HG02798 (cell line): ENCODE measurements around the gene TMED1.

Source experiments
- ATAC-seq: cut with Tn5 transposase; IDR thresholded peaks from one replicate; pipeline ENCODE4 v1.9.1; 2021; ENCODE audit warnings: mild to moderate bottlenecking; ENCODE audit not compliant: unreplicated experiment, poor library complexity

Gene TMED1

DNA sequence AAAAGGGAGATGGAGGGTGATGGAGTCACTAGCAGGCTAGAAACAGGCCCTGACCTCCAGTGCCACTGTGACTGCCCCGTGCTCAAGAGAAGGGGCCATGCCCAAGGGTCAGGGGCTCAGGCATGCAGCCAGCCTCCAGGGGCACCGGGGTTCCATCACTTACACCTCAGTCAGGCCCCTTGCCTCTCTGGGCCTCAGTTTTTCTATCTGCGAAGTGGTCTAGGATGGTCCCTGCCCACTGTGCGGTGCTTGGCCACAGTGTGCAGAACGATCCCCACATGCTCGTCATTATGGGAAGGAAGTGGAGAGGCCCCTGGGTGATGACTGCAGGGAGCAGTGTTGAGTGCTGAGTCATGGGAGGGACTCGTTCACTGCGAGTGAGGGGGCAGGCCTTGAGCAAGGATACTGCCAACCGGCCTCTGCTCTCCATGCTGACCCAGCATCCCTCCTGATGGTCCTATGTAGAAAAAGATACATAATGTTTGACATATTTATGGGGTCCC, 23.1 kb downstream of the TMED1 start:
- no peak for ATAC-seq

DNA sequence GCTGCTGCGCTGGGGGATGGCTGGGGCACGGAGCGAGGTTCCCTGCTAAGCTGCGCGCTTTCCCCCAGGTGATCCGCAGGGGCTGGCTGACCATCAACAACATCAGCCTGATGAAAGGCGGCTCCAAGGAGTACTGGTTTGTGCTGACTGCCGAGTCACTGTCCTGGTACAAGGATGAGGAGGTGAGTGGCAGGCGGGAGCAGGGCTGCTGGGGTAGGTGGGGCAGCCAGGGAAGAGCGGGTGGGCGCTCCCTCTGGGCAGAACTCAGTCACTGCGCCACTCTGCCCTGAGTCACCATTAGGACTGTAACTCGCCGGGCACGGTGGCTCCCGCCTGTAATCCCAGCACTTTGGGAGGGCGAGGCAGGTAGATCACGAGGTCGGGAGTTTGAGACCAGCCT, 23.8 kb downstream of the TMED1 start:
- ATAC-seq = no peak

DNA sequence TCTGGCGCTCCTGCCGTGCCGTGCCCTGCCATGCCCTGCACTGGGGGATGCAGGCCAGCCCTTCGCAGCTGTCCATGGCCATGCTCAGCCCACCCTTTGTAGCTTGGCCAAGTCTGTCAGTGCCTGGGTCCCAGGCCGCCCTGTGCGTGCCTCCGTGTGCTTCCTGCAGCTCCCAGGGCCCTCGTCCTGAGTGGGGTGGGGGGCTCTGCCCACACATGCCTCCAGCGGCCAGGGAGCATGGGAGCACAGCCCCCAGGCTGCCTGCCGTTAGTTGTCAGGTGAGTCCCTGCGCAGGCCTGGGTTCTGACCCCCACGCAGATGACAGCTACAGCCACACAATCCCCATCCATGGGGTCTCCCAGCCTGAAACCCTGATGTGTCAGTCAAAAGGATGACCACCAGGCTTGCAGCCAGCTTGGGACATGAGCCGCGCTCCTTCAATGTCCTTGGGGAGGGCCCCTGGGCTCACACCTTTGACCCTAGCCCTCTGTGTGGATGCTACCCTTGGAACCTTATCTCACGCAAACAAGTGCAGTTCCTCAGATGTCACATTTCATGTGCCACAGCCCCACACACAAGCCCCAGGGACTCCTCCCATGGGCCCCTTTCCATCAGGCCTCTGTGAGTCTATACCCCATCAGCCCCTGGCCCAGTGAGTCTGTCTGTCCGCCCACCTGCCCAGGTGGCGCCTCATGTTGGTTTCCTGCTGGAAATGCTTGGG, 24.5 kb downstream of the TMED1 start:
- ATAC-seq = no peak

DNA sequence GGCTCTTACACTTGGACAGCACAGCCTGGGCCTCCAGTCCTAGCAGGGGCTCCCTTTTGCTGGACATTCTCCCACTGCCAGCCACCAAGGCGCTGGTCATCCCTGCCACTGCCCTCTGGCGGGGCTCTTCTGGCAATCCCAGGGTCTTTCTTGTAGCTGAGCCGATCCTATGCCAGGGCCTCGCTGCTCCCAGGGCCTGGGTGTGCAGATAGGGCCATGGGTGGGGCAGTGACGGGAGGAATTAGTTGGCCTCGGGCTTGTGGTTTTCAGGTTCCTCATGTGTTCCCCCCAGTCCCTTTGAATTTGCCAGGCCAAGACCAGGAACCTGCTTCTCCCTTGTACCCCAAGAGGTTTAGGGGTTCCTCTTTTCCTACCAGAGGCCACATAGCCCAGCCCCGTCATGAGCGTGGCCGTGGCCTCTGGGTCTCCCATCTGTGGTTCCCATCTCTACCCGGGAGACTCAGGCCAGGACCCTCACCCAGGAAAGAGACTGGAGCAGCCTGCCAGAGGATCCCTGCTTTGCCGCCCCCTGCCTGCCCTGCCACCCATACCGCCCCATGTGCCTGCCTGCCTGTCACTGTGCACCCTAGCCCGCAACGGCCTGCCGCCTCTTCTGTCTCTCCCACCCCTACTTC, 26.2 kb downstream of the TMED1 start:
- ATAC-seq = no peak

DNA sequence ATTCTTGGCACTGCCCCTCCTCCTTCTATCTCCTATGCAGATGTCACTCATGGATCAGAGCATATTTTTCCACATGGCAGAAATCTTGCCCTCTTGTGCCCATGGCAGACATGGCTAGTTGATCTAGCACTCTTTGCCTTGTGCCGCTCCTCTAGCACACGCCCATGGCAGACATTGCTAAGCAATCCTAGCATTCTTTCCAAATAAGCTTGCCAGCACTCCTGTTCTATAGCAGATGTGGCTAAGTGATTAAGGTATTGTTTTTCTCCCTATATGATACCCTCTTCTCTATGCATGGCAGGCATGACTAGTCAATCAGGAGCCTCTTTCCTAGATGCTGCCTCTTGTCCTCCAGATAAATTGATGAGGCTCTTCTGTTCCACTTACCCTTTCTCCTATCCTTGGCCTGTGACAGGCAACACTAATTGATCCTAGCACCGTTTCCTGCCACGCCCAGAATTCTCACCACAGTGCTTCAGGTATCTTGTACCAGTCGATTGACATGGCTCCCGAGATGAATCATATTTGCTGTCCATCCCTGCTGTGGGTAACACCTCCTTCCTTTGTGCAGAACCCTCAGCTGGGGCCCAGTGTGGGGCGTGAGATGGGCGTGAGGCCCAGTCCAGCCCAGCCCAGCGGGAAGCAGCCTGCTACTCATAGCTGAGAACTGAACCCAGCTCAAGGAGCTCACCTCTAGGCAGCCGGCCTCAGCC, 26.9 kb downstream of the TMED1 start:
- no peak for ATAC-seq

DNA sequence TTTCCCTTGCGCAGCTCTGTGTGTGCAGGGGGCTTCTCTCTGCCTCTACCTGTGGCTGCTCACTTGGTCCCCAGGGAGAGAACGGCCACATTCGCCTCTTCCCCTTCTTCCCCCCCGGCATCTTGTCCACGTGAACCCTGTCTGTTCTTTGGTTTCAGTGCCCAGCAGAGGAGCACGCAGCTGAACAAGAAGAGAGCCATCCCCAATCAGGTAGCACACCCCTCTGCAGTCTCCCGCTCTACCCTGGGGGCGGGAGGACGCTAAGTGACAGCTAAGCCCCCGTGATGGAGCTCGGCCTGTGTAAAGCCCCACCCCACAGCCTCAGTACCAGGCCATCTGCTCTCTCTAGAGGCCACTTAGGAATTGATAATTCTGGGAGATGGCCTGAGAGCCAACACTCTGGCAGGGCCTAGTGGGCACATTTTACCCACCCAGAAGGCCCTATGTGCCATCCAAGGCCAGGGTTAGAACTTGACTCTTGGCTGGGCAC, 30.2 kb downstream of the TMED1 start:
- ATAC-seq = no peak

DNA sequence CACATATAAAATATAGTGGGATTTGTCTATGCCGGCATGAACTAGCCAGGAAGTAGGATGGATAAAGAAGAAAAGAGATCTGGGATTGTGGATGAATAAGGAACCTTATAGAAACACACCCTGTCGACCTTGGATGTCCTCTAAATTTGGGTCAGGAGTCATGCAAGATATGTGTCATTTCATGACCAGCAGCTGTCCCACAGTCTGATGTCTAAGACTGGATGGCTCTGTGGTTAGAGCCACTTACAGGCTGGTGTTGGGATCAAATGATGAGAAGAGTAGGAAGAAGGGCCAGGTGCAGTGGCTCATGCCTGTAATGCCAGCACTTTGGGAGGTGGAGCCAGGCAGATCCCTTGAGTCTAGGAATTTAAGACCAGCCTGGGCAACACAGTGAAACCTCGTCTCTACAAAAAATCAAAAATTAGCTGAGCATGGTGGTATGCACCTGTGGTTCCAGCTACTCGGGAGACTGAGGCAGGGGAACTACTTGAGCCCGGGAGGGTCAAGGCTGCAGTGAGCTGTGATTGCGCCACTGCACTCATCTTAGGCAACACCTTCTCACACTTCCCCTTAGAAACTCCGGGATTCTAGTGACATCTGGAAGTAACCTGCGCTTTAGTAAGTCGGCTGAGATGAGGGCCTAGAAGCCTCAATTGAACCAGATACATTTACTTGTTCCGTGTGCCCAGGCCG, 30.8 kb downstream of the TMED1 start:
- ATAC-seq = no peak

DNA sequence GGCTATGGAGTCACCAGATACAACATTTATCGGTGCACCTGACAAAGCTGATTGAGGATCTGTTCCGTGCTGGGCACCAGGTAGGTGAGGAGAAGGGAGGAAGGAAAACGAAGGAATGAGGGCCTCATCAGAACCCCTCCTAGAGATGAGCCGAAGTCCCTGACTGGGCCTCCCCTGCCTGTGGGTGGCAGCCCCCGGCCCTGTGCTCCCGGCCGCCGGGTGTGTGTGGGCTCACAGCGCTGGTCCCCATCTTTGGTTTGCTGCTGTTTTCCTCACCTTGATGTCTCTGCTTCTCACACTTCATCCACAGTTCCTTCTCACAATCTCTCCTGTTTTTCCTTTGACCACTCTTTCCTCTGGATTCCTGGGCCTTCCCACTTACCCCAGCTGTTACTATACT, 32.8 kb downstream of the TMED1 start:
- no peak for ATAC-seq

DNA sequence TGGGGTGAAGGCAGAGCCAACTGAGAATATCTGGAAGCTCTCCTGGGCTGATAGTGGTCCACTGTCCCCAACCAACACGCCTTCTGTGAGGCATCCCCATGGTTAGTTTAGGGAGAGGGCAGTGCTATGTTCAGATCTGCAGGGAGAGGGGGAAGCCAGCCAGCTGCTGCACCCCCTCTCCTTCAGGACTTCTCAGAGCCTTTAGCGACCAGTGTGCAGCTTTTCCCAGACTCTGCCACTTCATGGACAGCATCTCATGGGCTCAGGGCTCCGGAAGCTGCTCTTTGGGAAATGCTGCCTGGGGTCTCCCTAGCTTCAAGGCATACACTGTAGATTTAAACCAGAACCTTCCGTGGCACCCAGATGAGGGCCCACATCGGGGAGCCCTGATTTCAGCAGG, 33.5 kb downstream of the TMED1 start:
- no peak for ATAC-seq

DNA sequence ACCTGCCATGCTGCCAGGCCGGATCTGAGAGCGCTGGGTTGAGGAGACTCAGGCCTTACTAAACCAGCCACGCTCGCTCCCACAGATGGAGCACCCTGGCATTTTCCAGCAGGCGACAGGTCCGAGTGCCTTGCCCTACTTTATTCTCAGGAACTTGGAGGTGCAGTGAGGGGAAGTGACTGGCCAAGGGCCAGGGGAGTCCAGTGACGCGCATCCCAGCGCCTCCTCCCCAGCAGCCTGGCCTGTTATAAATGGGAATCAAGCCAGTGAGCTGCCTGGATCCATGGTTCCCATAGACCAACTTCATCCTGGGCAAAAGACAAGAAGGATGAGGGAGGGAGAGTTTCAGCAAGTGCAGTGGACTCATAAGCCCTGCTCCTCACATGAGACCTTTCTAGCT, 35.5 kb downstream of the TMED1 start:
- ATAC-seq = no peak

DNA sequence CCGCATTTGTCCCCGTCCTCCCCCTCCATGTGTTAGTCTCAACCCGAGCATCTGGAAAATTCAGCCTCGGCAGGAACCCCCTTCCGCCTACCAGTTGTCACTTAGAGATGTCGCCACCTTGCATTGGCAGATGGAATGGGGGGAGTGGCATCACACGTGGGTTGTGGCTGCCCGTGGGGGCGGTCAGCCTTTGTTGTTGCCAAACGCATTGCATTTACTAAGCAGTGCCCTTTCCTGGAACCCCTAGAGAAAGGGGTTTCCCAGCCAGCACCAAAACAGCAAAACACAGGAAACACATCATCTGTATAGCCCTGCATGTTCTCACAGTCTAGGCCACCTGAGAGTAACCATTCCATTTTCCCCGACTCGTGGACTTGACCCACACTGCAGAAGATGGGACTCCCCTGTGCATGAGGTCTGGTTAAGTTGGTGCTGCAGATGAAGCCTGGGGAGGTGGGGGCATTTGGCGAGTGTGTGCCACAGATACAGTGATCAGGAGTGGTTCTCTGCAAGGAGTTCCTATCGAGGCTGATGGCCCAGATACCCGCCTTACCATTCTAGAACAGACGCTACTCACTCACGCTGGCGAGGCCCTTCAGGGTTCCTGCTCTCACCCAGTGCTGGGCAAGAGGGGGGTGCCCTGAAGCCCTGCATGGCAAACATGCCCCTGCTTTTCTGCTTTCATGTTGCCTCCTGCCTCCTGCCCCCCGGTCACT, 38.3 kb downstream of the TMED1 start:
- ATAC-seq = peak; percentile 43

DNA sequence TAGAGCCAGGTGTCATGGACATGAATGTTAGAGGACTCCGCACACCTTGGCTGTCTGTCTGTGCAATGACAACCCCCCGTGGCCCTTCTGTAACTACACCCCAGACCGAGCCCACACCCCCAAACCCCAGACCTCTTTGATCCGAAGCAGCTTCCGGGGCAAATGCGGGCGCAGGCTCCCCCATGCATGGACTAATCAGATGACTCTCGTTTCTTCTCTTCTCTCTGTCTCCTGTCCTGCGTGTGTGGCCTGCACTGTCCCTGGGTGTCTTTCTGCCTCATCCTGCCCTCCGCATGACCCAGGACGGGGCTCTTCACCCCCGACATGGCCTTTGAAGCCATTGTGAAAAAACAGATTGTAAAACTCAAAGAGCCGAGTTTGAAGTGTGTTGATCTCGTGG, 38.9 kb downstream of the TMED1 start:
- no peak for ATAC-seq

DNA sequence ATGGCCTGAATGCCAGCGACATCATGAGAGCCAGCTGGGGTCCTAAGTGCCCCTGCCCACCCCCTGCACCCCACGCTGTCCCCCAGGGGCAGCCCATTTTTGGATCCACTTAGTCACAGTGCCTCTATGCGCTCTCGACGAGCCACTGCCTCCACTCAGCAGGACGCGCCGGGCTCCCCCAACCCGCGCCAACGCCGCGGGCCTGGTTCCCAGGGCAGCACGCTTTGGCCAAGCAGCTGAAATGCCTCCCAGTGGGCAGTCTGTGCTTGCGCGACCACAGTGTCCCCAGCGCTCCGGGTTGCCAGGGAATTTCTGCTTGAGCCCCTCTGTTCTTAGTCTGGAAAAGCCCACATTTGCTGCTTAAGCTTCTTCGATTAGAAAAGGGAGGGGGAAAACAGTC, 39.4 kb downstream of the TMED1 start:
- no peak for ATAC-seq

DNA sequence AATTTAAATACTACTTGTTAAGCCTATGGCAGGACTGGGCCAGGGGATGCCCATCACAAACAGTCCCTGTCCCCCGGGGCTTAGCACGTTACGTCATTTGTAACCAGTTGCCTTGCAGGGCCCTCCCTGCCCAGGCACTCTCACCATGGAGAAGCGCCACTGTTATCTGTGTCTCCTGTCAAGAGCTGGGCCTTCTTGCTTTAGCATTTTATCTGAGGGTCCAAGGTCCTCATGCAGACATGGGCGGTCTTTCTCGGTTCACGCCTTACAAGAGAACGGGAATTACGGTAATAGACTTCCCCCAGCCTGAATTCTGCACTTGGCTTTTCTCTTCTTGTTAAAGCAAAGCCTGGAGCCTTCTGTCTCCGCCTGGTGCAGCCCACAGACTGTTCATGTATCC, 46.1 kb downstream of the TMED1 start:
- no peak for ATAC-seq

DNA sequence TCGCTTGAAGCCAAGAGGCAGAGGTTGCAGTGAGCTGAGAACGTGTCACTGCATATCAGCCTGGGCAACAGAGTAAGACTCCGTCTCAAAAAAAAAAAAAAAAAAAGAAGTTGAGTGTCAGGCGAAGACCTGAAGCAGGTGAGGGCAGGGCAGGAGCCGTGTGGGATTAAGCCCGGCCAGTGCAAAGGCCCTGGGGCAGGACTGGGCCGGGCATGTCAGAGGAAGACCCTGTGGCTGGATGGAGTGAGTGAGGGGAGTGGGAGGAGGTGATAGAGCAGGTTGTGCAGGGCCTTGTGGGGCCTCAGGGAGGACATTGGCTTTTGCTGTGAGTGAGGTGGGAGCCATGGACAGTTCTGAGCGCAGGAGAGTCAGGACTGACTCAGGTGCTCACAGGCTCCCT, 47.9 kb downstream of the TMED1 start:
- ATAC-seq = no peak

DNA sequence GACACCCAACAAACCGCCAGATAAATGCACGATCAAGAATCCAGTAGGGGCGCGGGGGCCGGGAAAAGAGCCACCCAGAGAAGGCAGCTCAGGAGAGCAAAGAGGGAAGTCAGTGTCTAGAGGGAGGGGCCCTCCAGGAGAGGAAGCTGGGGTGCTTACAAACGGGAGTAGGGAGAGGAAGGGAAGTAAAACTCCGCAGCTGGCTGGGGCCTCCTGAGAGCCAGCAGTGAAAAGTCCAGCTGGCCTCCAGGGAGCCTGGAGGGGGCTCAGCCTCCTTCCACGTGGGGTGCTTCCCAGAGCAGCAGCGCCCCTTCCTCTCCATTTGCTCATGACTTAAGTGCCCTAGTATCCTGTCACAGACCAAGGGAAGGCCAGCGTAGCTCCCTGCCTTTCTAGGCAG, 51.8 kb downstream of the TMED1 start:
- no peak for ATAC-seq

DNA sequence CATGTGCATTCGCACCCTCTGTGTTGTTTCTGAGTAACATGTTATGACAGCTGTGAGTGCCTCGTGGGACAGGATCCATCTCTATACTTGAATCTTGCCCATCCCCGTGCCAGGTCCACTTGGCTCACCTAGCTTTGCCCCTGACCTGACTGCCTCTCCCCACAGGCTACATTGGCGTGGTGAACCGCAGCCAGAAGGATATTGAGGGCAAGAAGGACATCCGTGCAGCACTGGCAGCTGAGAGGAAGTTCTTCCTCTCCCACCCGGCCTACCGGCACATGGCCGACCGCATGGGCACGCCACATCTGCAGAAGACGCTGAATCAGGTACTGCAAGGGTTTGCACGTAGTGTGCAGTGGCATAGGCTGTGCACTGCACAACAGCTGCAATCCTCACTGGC, 53.2 kb downstream of the TMED1 start:
- ATAC-seq = no peak
